GM21515 (cell line): Measurements from ENCODE around the gene CLEC2D.
"Not testable (repeated sequence)": the region's sequence is repeated elsewhere in the genome, so short reads cannot be mapped to it uniquely, and the experiment has no call there.

Experiments used
- ATAC-seq: cut with Tn5 transposase; IDR thresholded peaks from one replicate; pipeline ENCODE4 v1.9.1; 2021; ENCODE audit not compliant: unreplicated experiment

CLEC2D gene, protein sequence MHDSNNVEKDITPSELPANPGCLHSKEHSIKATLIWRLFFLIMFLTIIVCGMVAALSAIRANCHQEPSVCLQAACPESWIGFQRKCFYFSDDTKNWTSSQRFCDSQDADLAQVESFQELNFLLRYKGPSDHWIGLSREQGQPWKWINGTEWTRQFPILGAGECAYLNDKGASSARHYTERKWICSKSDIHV

GRCh38 chr12:9669534-9669933 is at the start of gene CLEC2D:
Gene CLEC2D, plus strand, starts transcription at chr12:9669713. Its CDS starts 22 bp downstream, at chr12:9669735.
- ATAC-seq = peak; percentile 53

- ATAC-seq = no peak
These were observed 44.5 kb upstream of the CLEC2D start for GRCh38 chr12:9625019-9625418.

GRCh38 chr12:9626291-9626690 is 43.2 kb upstream of the CLEC2D start:
- ATAC-seq = no peak

DNA sequence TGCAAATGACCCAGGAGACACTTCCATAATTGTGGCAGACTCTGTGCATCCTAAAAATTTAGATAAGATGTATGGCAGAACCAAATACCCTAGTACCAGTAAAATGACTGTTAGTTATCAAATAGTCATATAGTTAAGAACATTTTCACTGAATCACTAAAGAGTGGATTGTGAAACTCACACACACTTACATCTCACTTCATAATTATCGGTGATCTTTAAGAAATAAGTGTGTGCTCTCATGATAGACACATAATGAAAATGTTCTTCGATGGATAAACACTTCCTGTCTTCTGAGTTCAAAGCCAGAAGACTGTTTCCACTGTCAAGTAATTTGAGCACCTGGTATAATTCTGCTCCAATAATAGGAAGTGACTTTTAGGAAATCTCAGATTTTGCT is 42.7 kb upstream of the CLEC2D start:
- ATAC-seq = no peak

- no peak for ATAC-seq
These were observed 36.7 kb upstream of the CLEC2D start for GRCh38 chr12:9632766-9633165.

GRCh38 chr12:9634177-9634803 is 35.2 kb upstream of the CLEC2D start:
- no peak for ATAC-seq

- no peak for ATAC-seq
These were observed 34.4 kb upstream of the CLEC2D start for GRCh38 chr12:9634969-9635754.

DNA sequence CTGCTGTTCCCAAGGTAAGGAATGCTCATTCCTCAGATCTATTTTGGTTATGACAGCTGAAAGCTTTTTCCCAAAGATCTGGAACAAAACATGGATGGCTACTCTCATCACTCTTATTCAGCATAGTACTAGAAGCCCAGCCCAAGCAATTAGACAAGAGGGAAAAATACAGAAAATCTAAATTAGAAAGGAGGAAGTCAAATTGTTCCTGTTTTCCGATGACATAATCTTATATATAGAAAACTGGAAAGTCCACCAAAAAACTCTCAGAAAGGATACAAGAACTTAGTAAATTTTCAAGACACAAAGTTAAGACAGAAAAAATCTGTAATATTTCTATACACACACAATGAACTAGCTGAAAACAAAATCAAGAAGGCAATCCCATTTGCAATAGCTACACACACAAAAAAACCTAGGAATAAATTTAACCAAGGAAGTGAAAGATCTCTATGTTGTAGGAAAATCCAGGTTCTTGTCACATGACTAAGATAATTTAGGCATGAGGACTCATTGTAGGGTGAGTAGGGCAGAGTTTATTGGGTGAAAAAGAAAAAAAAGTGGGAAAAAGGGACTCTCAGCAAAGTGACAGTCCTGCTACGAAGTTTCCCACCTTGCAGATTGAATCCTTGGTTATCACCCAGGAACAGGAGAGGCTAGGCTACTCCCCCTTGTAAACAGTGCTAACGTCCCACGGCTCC is 33.2 kb upstream of the CLEC2D start:
- ATAC-seq = no peak

- no peak for ATAC-seq
These were observed 32.7 kb upstream of the CLEC2D start for GRCh38 chr12:9636851-9637206.

DNA sequence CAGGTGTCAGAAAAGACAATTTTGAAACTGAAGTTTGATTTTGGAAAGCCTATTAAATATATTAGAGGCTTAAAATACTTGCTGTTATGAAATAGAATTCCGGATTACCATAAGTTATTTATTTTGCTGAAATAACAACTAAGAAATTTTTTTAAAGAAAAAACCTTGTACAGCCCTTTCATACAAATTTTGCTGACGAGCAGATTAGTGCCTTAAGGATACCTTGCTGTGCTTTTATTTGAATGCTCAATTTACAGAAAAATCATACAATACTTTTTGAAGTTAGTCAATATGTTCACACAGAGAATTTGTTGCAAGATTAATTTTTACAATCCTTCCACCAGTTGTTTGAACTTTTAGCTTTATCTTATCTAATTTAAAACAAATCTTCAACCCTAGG is 29.5 kb upstream of the CLEC2D start:
- ATAC-seq = no peak

- ATAC-seq = no peak
These were observed 26.8 kb upstream of the CLEC2D start for GRCh38 chr12:9642606-9643265.

GRCh38 chr12:9643266-9643660 is 26.2 kb upstream of the CLEC2D start:
- ATAC-seq = no peak

GRCh38 chr12:9644985-9645551 is 24.4 kb upstream of the CLEC2D start:
- not testable (repeated sequence) for ATAC-seq

- no peak for ATAC-seq
These were observed 22.4 kb upstream of the CLEC2D start for GRCh38 chr12:9646794-9647781.

- ATAC-seq = peak; percentile 60
These were observed 21.4 kb upstream of the CLEC2D start for GRCh38 chr12:9647825-9648700.

GRCh38 chr12:9648701-9649531 is 20.6 kb upstream of the CLEC2D start:
- ATAC-seq = no peak

GRCh38 chr12:9649532-9649940 is 20.0 kb upstream of the CLEC2D start:
- no peak for ATAC-seq

GRCh38 chr12:9650151-9650576 is 19.3 kb upstream of the CLEC2D start:
- no peak for ATAC-seq
